C4-2B (cell line): ENCODE measurements around the gene LSM7.

ENCODE experiments used
- H3K27ac ChIP-seq: fragments of 450-650 bp; 2 replicates; pipeline ENCODE4 v1.5.1; 2017
- ZFX ChIP-seq: fragments of 450-650 bp; IDR thresholded peaks from 2 replicates; pipeline ENCODE4 v1.6.1; 2017
- TF ChIP-seq, protein P1 (sequence below): fragments of 450-650 bp; conservative IDR thresholded peaks from 2 replicates; pipeline ENCODE4 v1.5.1; 2017; ENCODE audit warnings: mild to moderate bottlenecking

Gene LSM7

DNA sequence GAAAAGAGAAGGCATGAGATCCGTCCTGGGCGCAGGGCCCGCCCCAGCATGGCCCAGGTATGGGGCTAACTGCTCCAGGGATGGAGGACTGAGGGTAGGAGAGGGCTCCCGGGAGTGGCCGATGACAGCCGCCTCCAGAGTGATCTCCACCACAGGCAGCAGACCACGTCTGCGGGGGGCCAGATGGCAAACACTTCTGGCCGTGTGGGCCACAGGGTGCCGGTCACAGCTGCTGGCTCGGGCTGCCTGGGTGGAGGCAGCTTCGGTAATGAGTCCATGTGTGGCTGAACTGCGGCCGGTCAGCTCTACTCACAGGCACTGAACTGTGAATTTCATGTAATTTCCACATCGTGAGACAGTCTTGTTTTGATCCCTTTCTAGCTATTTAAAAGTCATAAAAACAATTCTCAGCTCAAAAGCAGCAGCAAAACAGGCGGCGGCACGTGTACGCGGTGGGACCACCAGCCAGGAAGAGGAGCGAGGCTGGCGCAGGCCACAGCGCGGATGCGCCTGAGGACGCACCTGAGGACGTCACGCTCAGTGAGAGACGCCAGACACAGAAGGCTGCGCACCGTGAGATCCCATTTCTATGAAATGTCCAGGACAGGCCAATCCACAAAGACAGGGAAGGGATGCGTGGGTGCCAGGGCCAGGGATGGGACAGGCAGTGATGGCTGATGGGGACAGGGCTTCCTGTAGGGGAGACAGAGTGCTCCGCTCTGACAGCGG lies 4.0 kb downstream of the LSM7 start:
- no peak overlapping the region for H3K27ac ChIP-seq

DNA sequence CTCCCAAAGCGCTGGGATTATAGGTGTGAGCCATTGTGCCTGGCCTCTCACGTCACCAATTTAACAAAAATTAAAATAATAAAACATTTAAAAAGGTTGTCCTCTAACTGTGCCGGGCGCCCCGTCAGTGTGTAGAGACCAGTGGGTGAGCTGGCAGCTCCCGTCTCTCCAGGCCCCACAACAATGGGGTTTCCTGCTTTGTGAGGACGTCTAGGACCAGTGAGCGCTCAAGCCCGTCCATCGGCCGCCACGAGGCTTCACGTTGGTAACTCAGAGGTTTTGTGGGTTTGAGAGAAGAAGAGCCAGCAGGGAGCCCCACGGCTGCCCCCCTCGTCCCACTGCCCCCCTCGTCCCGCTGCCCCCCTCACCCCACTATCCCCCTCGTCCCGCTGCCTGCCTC lies 4.7 kb downstream of the LSM7 start:
- H3K27ac ChIP-seq, result no peak overlapping the region
- TF ChIP-seq, protein P1, sequence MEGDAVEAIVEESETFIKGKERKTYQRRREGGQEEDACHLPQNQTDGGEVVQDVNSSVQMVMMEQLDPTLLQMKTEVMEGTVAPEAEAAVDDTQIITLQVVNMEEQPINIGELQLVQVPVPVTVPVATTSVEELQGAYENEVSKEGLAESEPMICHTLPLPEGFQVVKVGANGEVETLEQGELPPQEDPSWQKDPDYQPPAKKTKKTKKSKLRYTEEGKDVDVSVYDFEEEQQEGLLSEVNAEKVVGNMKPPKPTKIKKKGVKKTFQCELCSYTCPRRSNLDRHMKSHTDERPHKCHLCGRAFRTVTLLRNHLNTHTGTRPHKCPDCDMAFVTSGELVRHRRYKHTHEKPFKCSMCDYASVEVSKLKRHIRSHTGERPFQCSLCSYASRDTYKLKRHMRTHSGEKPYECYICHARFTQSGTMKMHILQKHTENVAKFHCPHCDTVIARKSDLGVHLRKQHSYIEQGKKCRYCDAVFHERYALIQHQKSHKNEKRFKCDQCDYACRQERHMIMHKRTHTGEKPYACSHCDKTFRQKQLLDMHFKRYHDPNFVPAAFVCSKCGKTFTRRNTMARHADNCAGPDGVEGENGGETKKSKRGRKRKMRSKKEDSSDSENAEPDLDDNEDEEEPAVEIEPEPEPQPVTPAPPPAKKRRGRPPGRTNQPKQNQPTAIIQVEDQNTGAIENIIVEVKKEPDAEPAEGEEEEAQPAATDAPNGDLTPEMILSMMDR, result no peak
- no peak for TF ChIP-seq ZFX

More for the DNA sequence above, 4.0 kb downstream of the LSM7 start:
- TF ChIP-seq, protein P1, result no peak
- TF ChIP-seq ZFX, result no peak

DNA sequence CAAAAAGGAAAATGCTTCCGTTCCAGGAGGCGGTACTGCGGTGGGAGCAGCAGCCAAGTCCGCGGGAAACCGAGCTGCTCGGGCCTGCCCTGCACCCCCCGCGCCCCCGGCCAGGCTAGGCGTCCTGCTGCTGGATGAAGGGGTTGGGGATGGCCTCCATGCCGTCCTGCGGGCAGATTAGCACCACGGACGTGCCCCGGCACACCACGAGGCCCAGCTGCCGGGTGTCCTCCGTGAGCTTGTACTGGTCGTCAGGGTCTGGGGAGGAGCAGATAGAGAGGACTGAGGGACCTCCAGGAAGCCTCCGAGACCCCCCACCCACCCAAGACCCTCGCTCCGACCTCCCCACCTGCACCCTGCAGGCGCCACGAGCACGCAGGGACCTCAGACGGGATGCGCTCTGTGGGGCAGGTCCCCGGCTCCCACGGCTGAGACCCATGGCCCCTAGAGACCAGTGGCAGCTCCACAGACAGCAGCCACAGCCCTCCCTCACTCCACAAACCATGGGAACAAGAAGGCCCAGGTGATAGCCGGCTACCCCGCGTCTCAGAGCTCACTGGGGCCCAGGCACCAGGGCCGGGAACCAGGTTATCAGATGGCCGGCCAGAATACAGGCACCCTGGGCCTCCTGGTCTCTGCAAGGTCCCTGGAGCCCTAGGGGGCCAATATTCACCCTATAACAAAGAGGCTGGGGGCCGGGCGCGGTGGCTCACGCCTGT lies 6.7 kb downstream of the LSM7 start:
- no peak for TF ChIP-seq ZFX
- TF ChIP-seq, protein P1, result no peak
- H3K27ac ChIP-seq, result no peak overlapping the region

DNA sequence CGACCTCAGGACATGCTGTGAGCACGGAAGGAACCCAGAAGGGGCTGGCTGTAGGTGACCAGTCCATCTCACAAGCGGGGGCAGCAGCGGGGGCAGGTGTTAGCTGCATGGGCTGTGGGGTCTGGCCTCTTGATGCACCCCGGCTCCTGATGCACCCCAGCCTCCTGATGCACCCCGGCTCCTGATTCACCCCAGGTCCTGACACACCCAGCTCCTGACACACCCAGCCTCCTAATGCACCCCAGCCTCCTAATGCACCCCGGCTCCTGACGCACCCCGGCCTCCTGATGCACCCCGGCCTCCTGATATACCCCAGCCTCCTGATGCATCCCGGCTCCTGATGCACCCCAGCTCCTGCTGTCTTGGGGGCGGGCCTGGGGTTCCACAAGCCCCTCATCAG lies 7.4 kb downstream of the LSM7 start:
- no peak overlapping the region for H3K27ac ChIP-seq
- TF ChIP-seq ZFX, result no peak
- TF ChIP-seq, protein P1, result no peak

DNA sequence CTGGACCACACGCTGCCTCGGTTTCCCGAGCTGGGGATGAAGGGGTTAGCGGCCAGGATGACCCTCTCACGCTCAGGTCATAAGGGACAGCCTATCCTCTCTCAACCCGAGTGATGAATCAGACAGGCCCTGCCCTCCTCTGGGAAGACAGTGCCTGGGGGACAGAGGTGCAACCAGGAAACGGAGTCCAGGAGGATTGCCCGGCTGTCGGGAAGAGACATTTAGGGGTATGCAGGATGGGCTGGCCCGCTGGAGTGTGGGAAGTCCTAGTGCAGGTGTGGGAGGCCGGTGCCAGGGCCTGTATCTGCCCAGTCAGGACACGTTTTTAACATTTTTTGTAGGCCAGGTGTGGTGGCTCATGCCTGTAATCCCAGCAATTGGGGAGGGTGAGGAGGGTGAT lies 8.3 kb downstream of the LSM7 start:
- TF ChIP-seq, protein P1, result no peak
- TF ChIP-seq ZFX, result no peak
- no peak overlapping the region for H3K27ac ChIP-seq

DNA sequence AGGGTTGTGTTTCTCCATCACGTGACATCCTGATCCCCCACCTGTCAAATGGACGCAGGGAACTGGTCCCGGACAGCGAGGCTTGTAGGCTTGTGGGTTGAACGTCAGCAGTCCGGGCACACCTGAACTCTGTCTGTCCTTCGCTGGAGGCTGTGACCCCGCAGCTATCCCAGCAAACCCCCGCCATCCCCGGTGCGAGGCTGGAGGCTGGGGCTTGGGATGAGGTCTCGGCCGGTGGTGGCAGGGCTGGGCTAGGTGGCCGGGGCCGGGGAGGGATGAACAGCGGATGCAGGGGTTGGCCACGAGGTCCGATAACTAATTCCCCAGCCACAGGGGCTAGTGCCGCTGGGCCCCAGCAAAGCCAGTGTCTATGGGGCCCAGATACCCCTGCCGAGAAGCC lies 8.8 kb downstream of the LSM7 start:
- H3K27ac ChIP-seq, result no peak overlapping the region
- TF ChIP-seq ZFX, result no peak
- TF ChIP-seq, protein P1, result no peak

DNA sequence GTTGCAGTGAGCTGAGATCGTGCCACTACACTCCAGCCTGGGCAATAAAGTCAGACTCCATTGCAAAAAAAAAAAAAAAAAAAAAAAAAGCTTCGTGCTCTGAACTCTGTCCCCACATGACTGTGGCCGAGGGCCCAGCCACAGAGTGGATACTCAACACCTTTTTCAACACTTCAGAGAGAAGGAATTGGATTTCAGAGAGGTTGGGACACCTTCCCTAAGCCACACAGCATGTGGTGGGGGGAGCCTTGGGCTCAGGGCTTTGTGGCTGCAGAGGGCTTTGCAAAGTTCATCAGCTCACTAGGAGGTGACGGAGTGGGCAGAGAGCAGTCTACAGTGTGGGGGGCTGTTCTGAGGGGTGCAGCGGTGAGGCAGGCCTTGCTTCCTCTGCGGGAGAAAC lies 9.5 kb downstream of the LSM7 start:
- H3K27ac ChIP-seq, result no peak overlapping the region
- TF ChIP-seq, protein P1, result no peak
- TF ChIP-seq ZFX, result no peak
